ENCODE data around the gene JTB. TPM values are rescaled to one million over a fixed set of nuclear protein-coding genes. Genes with fewer than 3 reads are reported as not detected.

Gene JTB
- total and polyA plus RNA-seq, 2 donors (not counting 1 experiment from before 2014, with no cell fraction given) = 106 to 159 TPM

GRCh38 chr1:154019940-154020339 lies 42.5 kb upstream of the JTB start:
- Histone ChIP-seq H3K9me3 (ENCODE audit: control extremely low read depth in 1 of 3, control insufficient read depth in 2 of 3, insufficient read depth in 1 of 3, low read length in 2 of 3) (no peaks in the 10 kb centered on the region), H3K4me3 (ENCODE audit: control extremely low read depth in 1 of 5, extremely low read depth in 1 of 5, insufficient read depth in 1 of 5, low read depth in 2 of 5, low read length in 4 of 5) (no peak overlapping the region), H3K27me3 (replicated peaks in 1 of 4; ENCODE audit: control extremely low read depth in 1 of 4, control insufficient read depth in 3 of 4, insufficient read depth in 4 of 4, low read length in 3 of 4) (no peaks in the 10 kb centered on the region), H3K4me1 (ENCODE audit: control insufficient read depth in 2 of 2, insufficient read depth in 2 of 2, low read length in 2 of 2) (no peaks in the 10 kb centered on the region), H3K36me3 (replicated peaks in 1 of 2; ENCODE audit: control extremely low read depth in 1 of 2, control insufficient read depth in 1 of 2, extremely low read depth in 1 of 2, insufficient read depth in 2 of 2, low read length in 1 of 2) (no peaks in the 10 kb centered on the region), H4K20me1 (ENCODE audit: control insufficient read depth, insufficient read depth, low read length, poor library complexity, severe bottlenecking) (no peaks in the 10 kb centered on the region), H2AFZ (ENCODE audit: insufficient read depth, low read depth, low read length, poor library complexity, severe bottlenecking) (no peak overlapping the region), H3K79me2 (ENCODE audit: control insufficient read depth, insufficient read depth, low read length) (no peaks in the 10 kb centered on the region), H3K9ac (ENCODE audit: low read length) (no peak overlapping the region), H3K4me2 (replicated peaks; ENCODE audit: low read depth, low read length, poor library complexity, severe bottlenecking) (no peak overlapping the region), H3K27ac (ENCODE audit: low read length in 2 of 2) (no peak overlapping the region)
- ChIA-PET CTCF (no interaction called here), POLR2A (no interaction called here)
- no peak overlapping the region for H3K4me3 Mint-ChIP-seq
- no peaks in the 10 kb centered on the region for H3K4me1 Mint-ChIP-seq
- no peak for DNase-seq
- no CpG with 5 or more reads among the region's 1 CpG for whole genome bisulfite sequencing (ENCODE audit: insufficient coverage)
- ATAC-seq (ENCODE audit: low read depth) = no peak
- H3K27me3 Mint-ChIP-seq = no peaks in the 10 kb centered on the region
- no peak overlapping the region for H3K27ac Mint-ChIP-seq
- intact Hi-C loops (cut with micrococcal nuclease) = no loop called here
- no peaks in the 10 kb centered on the region for H3K9me3 Mint-ChIP-seq (ENCODE audit: insufficient read depth)
- TF ChIP-seq, protein P1, sequence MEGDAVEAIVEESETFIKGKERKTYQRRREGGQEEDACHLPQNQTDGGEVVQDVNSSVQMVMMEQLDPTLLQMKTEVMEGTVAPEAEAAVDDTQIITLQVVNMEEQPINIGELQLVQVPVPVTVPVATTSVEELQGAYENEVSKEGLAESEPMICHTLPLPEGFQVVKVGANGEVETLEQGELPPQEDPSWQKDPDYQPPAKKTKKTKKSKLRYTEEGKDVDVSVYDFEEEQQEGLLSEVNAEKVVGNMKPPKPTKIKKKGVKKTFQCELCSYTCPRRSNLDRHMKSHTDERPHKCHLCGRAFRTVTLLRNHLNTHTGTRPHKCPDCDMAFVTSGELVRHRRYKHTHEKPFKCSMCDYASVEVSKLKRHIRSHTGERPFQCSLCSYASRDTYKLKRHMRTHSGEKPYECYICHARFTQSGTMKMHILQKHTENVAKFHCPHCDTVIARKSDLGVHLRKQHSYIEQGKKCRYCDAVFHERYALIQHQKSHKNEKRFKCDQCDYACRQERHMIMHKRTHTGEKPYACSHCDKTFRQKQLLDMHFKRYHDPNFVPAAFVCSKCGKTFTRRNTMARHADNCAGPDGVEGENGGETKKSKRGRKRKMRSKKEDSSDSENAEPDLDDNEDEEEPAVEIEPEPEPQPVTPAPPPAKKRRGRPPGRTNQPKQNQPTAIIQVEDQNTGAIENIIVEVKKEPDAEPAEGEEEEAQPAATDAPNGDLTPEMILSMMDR (IDR thresholded peaks at IDR 0.05) = no peak
- TF ChIP-seq EZH2 (IDR thresholded peaks at IDR 0.05; ENCODE audit: borderline replicate concordance, insufficient read depth, low read depth, low read length, poor library complexity, severe bottlenecking) = no peak

- H3K27ac ChIP-seq (ENCODE audit: low read length in 2 of 2) = no peak overlapping the region
- no peak overlapping the region for H2AFZ ChIP-seq (ENCODE audit: insufficient read depth, low read depth, low read length, poor library complexity, severe bottlenecking)
- no peaks in the 10 kb centered on the region for H3K36me3 ChIP-seq (replicated peaks in 1 of 2; ENCODE audit: control extremely low read depth in 1 of 2, control insufficient read depth in 1 of 2, extremely low read depth in 1 of 2, insufficient read depth in 2 of 2, low read length in 1 of 2)
- Mint-ChIP-seq H3K27ac (no peak overlapping the region), H3K9me3 (ENCODE audit: insufficient read depth) (no peaks in the 10 kb centered on the region), H3K27me3 (no peaks in the 10 kb centered on the region), H3K4me3 (no peak overlapping the region), H3K4me1 (no peaks in the 10 kb centered on the region)
- no peaks in the 10 kb centered on the region for H3K27me3 ChIP-seq (replicated peaks in 1 of 4; ENCODE audit: control extremely low read depth in 1 of 4, control insufficient read depth in 3 of 4, insufficient read depth in 4 of 4, low read length in 3 of 4)
- H3K4me1 ChIP-seq (ENCODE audit: control insufficient read depth in 2 of 2, insufficient read depth in 2 of 2, low read length in 2 of 2) = no peaks in the 10 kb centered on the region
- POLR2A ChIA-PET = no interaction called here
- no peak overlapping the region for H3K4me3 ChIP-seq (ENCODE audit: control extremely low read depth in 1 of 5, extremely low read depth in 1 of 5, insufficient read depth in 1 of 5, low read depth in 2 of 5, low read length in 4 of 5)
- CTCF ChIA-PET = no interaction called here
- TF ChIP-seq, protein P1 (IDR thresholded peaks at IDR 0.05) = no peak
- TF ChIP-seq EZH2 (IDR thresholded peaks at IDR 0.05; ENCODE audit: borderline replicate concordance, insufficient read depth, low read depth, low read length, poor library complexity, severe bottlenecking) = no peak
- DNase-seq (no peak), ATAC-seq (ENCODE audit: low read depth) (no peak)
- no peak overlapping the region for H3K4me2 ChIP-seq (replicated peaks; ENCODE audit: low read depth, low read length, poor library complexity, severe bottlenecking)
- intact Hi-C loops (cut with micrococcal nuclease) = no loop called here
- WGBS (ENCODE audit: insufficient coverage) = 100% methylated on average over 2 of the region's 4 CpGs
- no peaks in the 10 kb centered on the region for H3K9me3 ChIP-seq (ENCODE audit: control extremely low read depth in 1 of 3, control insufficient read depth in 2 of 3, insufficient read depth in 1 of 3, low read length in 2 of 3)
- H4K20me1 ChIP-seq (ENCODE audit: control insufficient read depth, insufficient read depth, low read length, poor library complexity, severe bottlenecking) = no peaks in the 10 kb centered on the region
- H3K79me2 ChIP-seq (ENCODE audit: control insufficient read depth, insufficient read depth, low read length) = no peaks in the 10 kb centered on the region
- H3K9ac ChIP-seq (ENCODE audit: low read length) = no peak overlapping the region
These were observed 41.8 kb upstream of the JTB start for GRCh38 chr1:154019269-154019668.
